Measurements from ENCODE around the gene COX8A. TPM values are rescaled to one million over a fixed set of nuclear protein-coding genes. Genes with fewer than 3 reads are reported as not detected.

COX8A gene, protein sequence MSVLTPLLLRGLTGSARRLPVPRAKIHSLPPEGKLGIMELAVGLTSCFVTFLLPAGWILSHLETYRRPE
- total RNA-seq: 173 TPM

DNA sequence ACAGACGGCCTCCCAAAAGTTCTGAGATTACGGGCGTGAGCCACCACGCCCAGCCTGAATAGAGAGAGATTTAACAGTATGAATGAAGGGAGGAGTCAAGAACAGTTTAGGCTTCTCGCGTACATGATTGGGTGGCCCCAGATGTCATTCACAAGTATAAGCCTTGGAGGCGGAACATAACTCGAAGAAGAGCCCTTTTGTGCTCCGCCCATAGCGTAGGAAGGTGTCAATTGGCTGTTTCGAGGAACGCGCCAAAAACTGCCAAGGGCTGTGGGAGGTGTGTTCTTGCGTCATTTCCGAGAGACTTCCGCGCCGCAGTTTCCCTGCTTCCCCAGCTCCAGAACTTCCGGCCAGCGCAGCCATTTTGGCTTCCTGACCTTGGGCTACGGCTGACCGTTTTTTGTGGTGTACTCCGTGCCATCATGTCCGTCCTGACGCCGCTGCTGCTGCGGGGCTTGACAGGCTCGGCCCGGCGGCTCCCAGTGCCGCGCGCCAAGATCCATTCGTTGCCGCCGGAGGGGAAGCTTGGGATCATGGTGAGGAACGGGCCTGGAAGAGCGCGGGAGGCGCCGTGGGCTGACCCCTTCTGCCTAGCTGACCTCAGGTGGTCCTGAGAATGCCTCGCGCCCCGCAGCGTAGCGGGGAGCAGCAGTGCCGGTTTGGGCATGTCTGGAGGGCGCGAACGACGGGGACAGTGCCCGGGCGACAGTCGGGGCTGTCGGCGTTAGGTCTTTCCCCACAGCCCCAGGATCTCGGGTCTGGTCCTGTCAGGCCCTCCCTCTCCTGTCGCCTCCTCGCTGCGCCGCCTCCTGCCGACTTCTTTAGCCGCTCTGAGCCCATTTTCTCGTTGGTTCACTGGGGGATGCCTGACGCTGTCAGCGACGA is at the start of gene COX8A:
TSS of gene COX8A (plus strand) at position 362 of the 885 bp plus-strand sequence. CDS start at position 423, 61 bp downstream.
- Histone ChIP-seq H3K9me3 (ENCODE audit: low read depth, low read length) (no peaks in the 10 kb centered on the region), H3K4me3 (ENCODE audit: low read length) (peak within 1 kb of the TSS; percentile 99), H3K4me1 (ENCODE audit: insufficient read depth, low read length) (peaks cover 33% of the 10 kb centered on the region), H3K27me3 (ENCODE audit: insufficient read depth, low read length) (no peaks in the 10 kb centered on the region)

DNA sequence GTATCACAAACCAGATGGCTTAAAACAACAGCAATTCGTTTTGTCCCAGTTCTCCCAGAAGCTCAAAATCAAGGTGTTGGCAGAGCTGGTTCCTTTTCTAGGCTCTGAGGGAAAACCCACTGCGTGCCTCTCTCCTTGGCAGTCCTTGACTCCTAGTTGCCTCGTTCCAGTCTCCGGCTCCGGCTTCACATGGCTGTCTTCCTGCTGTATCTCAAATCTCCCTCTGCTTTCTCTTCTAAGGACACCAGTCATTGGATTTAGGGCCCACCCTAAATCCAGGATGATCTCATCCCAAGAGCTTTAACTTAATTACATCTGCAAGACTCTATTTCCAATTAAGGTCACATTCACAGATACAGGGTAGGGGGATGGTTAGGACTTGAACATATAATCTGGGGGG is 44.8 kb upstream of the COX8A start:
- H3K27me3 ChIP-seq (ENCODE audit: insufficient read depth, low read length): no peaks in the 10 kb centered on the region
- no peak overlapping the region for H3K4me3 ChIP-seq (ENCODE audit: low read length)
- H3K9me3 ChIP-seq (ENCODE audit: low read depth, low read length): no peaks in the 10 kb centered on the region
- no peaks in the 10 kb centered on the region for H3K4me1 ChIP-seq (ENCODE audit: insufficient read depth, low read length)

DNA sequence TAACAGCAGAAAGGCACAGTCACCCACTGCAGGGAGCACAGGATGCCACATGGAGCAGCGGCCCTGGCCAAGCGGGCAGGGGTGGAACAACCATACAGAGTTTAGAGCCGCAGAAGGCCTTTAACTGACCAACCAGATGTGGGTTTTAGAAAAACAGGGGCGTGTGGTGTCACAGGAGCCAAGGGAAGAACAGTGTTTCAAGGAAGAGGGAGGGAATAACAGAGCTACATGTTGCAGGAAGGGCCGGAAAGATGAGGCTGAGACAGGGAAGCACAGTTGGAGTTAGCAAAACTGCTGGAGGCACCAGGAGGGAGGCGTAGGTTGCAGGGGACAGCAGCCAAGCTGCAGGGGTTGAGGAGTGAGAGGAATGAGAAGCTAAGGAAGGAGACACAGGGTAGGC is 43.4 kb upstream of the COX8A start:
- Histone ChIP-seq H3K4me1 (ENCODE audit: insufficient read depth, low read length) (no peaks in the 10 kb centered on the region), H3K27me3 (ENCODE audit: insufficient read depth, low read length) (no peaks in the 10 kb centered on the region), H3K4me3 (ENCODE audit: low read length) (no peak overlapping the region), H3K9me3 (ENCODE audit: low read depth, low read length) (no peaks in the 10 kb centered on the region)

DNA sequence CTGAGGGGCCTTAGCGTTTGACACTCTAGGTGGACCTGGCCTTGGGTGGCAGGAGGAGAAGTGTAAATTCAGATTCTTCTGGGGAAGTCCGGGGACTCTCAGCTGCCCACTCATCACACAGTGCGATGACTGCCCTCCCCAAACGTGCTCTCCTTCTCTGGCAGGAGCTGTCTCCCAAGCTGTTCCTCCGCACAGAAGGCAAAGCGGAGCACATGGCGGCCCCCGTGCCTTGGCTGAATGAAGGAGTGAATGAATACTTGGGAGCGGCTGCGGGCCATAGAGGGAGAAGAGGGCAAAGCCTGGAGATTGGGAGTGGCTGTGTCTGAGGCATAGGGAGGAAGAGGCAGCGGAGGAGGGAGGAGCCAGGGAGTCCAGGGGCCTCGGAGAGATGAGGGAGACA is 42.5 kb upstream of the COX8A start:
- no peaks in the 10 kb centered on the region for H3K27me3 ChIP-seq (ENCODE audit: insufficient read depth, low read length)
- H3K4me3 ChIP-seq (ENCODE audit: low read length): no peak overlapping the region
- H3K9me3 ChIP-seq (ENCODE audit: low read depth, low read length): no peaks in the 10 kb centered on the region
- H3K4me1 ChIP-seq (ENCODE audit: insufficient read depth, low read length): no peaks in the 10 kb centered on the region

DNA sequence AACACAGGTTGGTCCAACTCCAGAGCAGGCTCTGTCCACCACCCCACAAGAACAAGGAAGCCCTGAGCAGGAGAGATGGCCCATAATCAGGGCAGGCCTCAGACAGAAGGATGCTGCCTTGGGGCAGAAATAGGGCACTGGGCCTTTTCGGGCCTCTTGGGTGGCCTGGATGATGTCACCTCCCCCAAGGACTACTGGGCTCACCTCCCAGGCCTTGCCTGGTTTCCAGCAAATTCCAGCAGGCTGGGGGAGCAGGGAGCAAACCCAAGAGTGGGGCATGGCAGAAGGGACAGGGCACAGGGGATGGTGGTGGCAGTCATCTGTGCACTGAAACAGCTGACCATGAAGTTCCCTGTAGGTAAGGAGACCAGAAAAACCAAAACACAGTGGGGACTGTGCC is 41.0 kb upstream of the COX8A start:
- Histone ChIP-seq H3K27me3 (ENCODE audit: insufficient read depth, low read length) (no peaks in the 10 kb centered on the region), H3K4me1 (ENCODE audit: insufficient read depth, low read length) (peaks cover 7% of the 10 kb centered on the region), H3K4me3 (ENCODE audit: low read length) (no peak overlapping the region), H3K9me3 (ENCODE audit: low read depth, low read length) (no peaks in the 10 kb centered on the region)

DNA sequence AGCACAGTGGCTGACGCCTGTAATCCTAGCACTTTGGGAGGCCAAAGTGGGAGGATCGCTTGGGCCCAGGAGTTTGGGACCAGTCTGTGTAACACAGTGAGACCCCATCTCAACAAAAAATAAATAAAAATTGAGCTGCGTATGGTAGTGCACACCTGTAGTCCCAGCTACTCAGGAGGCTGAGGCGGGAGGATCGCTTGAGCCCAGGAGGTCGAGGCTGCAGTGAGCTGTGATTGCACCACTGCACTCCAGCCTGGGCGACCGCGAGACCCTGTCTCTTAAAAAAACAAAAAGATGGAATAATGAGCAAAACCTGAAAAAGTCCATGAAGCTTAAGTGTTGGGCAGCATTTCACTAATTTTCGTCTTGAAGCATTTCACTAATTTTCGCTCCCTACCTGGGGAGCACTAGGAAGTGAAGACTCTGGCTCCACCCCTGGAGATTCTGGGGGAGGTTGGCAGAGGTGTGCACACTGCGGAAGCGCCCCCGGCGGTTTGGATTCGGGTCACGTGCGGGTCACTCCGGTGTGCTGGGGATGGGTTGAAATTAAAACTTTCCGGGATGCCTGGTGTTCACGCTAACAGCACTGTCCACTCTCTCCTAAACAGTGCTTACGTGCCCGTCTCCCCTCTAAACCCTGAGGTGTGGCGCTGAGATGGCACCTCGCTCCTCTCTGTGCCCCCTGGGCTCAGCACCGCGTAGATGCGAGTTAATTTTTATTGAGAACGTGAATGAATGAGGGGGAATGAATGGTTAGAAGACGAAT is 36.5 kb upstream of the COX8A start:
- H3K27me3 ChIP-seq (ENCODE audit: insufficient read depth, low read length): no peaks in the 10 kb centered on the region
- H3K4me3 ChIP-seq (ENCODE audit: low read length): peak overlapping the region; percentile 47
- peaks cover 35% of the 10 kb centered on the region for H3K4me1 ChIP-seq (ENCODE audit: insufficient read depth, low read length)
- no peaks in the 10 kb centered on the region for H3K9me3 ChIP-seq (ENCODE audit: low read depth, low read length)

DNA sequence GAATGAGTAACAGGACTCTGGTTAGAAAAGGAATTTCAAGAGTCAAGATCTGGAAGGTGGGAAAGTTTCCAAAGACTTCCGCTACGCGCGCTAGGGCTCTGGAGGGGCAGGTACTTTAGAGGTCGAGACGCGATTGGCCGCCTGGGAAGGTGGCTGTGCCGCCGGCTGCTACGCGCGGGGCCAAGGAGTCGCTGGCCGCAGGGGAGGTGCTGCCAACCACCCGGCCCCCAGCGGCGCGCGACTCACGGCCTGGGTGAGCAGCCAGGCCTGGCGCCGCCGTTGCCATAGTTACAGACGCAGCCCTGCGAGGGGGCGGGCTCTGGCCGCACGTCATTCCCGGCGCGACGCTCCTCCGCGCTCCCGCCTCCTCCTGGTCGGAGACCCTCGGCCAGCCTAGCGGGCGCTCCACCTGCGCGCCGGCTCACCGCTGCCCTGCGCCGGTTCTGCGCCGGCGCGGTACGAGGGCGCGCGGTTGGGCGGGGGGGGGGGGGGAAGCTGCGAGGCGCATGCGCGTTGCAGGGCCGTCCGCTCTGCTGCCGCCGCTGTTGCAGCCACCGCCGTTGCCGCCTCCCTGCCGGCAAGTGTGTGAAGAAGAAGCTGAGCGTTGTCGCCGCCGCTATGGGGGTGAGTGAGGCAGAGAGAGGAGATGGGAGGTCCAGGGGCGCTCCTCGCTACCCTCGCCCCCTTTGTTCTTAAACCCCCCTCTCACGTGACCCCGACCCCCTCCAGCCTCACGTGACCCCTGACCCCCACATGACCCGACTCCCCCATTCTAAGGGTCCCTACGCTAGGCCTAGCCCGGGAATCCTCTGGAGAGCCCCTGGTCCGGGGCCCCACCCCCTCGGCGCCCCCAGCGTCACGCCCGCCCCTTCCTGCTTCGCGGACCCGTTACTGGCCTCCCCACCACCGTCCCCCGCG is 35.7 kb upstream of the COX8A start, which contains the start of gene NAA40:
TSS of gene NAA40 (plus strand) at position 524 of the 918 bp plus-strand sequence. CDS start at position 619, 95 bp downstream.
- Histone ChIP-seq H3K4me1 (ENCODE audit: insufficient read depth, low read length) (peaks cover 35% of the 10 kb centered on the region), H3K9me3 (ENCODE audit: low read depth, low read length) (no peaks in the 10 kb centered on the region), H3K4me3 (ENCODE audit: low read length) (peak within 1 kb of the TSS; percentile 47), H3K27me3 (ENCODE audit: insufficient read depth, low read length) (no peaks in the 10 kb centered on the region)

DNA sequence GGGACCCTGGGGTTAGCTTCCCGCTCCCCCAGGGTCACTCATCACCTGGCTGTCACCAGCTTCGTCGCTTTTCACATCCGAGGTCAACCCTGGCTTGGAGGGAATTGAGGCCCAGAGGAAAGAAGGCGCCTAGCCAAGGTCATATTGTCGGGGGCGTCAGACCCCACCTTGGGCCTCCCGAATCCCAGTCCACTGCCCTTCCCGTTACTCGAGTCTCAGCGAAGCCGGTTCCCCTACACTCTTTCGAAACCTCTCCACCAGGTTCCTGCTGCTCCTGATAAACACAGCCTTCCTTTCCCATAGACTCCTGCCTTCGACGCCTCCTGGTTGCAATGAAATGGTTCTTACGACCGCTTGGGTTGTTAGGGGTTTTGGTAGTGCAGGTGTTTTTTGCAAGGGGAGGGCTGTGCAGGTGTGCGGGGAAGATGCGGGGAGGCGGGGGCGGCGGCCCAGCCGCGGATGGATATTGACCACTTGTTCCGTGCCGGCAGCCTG is 35.0 kb upstream of the COX8A start:
- H3K4me1 ChIP-seq (ENCODE audit: insufficient read depth, low read length): peaks cover 35% of the 10 kb centered on the region
- H3K4me3 ChIP-seq (ENCODE audit: low read length): peak overlapping the region; percentile 47
- H3K9me3 ChIP-seq (ENCODE audit: low read depth, low read length): no peaks in the 10 kb centered on the region
- H3K27me3 ChIP-seq (ENCODE audit: insufficient read depth, low read length): no peaks in the 10 kb centered on the region

DNA sequence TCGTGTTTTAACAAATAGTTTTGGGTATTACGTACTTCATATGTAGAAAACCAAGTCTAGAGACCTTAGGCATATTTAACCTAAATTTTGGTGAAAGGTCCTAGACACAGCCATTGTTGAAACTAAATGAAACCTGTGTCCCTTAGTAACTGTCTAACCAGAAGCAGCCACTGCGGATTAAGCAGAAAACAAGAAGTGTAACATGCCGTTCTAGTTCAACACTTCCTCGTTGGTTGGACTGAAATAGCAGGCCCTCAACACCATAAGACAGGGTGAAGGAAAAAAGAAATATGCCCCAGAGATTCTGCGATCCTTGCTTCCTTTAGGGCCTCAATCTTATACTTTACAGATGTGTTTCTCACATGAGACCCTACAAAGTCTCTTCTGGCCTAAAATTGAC is 33.6 kb upstream of the COX8A start:
- no peaks in the 10 kb centered on the region for H3K27me3 ChIP-seq (ENCODE audit: insufficient read depth, low read length)
- H3K9me3 ChIP-seq (ENCODE audit: low read depth, low read length): no peaks in the 10 kb centered on the region
- peaks cover 35% of the 10 kb centered on the region for H3K4me1 ChIP-seq (ENCODE audit: insufficient read depth, low read length)
- no peak overlapping the region for H3K4me3 ChIP-seq (ENCODE audit: low read length)

DNA sequence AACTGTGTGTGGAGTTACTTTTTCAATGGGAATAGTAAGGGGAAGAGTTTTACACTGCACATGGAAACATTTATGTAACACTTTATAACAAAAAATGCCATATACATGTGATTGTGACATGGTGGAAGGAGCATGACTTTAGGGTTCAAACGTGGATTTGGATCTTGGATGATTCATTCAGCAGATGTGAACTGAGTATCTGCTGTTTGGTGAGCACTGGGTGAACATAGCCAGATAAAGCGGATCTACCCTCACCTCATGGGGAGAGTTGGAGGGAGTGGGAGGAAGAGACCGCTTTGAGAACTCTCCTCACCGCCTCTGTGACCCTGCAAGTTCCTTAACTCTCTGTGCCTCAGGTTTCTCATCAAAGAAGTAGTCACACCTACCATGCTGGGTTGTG is 32.5 kb upstream of the COX8A start:
- no peak overlapping the region for H3K4me3 ChIP-seq (ENCODE audit: low read length)

DNA sequence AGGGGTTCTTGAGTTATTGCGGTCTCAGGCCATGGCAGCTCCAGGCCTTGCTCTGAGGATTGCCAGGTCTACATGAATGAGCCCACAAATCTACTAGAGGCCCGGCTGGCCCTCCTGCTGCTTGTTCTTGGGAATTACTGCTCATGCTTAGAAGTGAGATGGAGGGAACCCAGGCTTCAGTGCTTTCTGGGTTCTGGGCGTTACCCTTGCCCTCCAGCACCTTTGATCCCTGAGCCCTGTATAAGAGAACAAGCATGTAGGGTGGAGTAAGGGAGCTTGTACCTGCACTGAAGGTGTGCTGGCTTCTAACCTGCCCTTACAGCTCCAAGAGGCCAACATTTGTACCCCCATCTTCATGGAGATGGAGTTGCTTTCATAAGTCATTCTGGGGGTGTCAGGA is 31.6 kb upstream of the COX8A start:
- peaks cover 35% of the 10 kb centered on the region for H3K4me1 ChIP-seq (ENCODE audit: insufficient read depth, low read length)
- no peak overlapping the region for H3K4me3 ChIP-seq (ENCODE audit: low read length)
- no peaks in the 10 kb centered on the region for H3K27me3 ChIP-seq (ENCODE audit: insufficient read depth, low read length)
- no peaks in the 10 kb centered on the region for H3K9me3 ChIP-seq (ENCODE audit: low read depth, low read length)

More for the DNA sequence above, 32.5 kb upstream of the COX8A start:
- Histone ChIP-seq H3K9me3 (ENCODE audit: low read depth, low read length) (no peaks in the 10 kb centered on the region), H3K27me3 (ENCODE audit: insufficient read depth, low read length) (no peaks in the 10 kb centered on the region), H3K4me1 (ENCODE audit: insufficient read depth, low read length) (peaks cover 35% of the 10 kb centered on the region)

DNA sequence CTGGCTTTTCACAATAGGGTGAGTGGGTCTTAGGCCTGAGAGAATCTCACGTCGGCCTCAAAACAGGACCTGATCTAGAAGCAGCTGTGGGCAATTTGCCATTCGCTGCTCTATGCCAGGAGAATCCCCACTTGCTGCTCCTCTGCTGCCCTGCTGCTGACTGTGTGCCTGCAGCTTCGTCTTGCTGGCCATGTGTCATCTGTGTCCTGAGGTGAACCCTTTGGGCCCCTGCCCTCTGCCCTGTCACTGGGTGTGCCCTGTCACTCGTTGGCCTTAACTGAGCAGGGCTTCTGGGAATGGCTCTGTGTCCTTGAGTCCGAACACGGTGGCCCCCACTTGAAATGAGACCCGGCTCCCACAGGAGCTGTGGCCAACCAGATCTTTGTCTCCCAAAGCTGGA is 29.4 kb upstream of the COX8A start:
- Histone ChIP-seq H3K4me1 (ENCODE audit: insufficient read depth, low read length) (peaks cover 20% of the 10 kb centered on the region), H3K27me3 (ENCODE audit: insufficient read depth, low read length) (no peaks in the 10 kb centered on the region), H3K9me3 (ENCODE audit: low read depth, low read length) (no peaks in the 10 kb centered on the region), H3K4me3 (ENCODE audit: low read length) (no peak overlapping the region)

DNA sequence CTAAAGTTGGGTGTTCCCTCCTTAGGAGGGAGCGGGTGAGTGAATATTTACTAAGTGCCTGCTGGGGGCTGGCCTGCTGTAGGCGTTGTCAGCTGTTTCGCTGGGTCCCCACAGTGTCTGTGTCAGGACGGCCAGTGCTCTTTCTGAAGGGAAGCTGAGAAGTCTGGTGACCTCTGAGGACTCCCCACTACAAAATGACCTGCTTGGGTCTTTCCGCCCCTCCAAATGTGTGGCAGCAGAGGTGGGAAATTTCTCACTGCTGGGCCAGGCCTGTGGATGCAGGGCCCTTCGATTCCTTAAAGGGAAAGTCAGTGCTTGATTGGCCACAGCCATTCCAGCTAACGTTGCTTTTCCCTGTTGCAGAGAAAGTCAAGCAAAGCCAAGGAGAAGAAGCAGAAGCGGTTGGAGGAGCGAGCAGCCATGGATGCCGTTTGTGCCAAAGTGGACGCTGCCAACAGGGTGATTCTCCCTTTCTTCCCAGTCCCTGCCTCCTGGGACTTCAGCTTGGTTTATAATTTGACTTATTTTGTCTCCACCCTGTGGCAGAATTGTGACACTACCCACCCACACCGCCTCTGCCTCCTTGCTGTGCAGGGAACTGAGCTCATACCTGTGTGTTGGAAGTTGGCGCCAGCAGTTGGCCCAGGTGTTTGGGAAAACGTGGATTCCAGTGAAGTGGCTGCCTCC is 28.8 kb upstream of the COX8A start:
- Histone ChIP-seq H3K4me3 (ENCODE audit: low read length) (no peak overlapping the region), H3K27me3 (ENCODE audit: insufficient read depth, low read length) (no peaks in the 10 kb centered on the region), H3K9me3 (ENCODE audit: low read depth, low read length) (no peaks in the 10 kb centered on the region), H3K4me1 (ENCODE audit: insufficient read depth, low read length) (peaks cover 14% of the 10 kb centered on the region)
